HepG2 (cell line): ENCODE measurements around the gene CLASRP. TPM values are rescaled to one million over a fixed set of nuclear protein-coding genes. Genes with fewer than 3 reads are reported as not detected.
A peak's percentile ranks its signal among the peaks of the same experiment; 100 is the strongest.

Source experiments
- CHD4 ChIP-seq: fragments of 200-600 bp; sonication (generic); IDR thresholded peaks from 2 replicates; pipeline ENCODE4 v1.7.0; 2017; ENCODE audit warnings: mild to moderate bottlenecking, low read length, borderline replicate concordance
- ELF4 ChIP-seq: sonication (generic); formaldehyde crosslinking; IDR thresholded peaks from 2 replicates; pipeline ENCODE4 v1.5.0; 2020; ENCODE audit warnings: missing genetic modification reagents, mild to moderate bottlenecking, moderate library complexity, borderline replicate concordance
- HDAC6 ChIP-seq: fragments of 200-600 bp; sonication (generic); IDR thresholded peaks from 2 replicates; pipeline ENCODE4 v1.7.0; 2017; ENCODE audit warnings: mild to moderate bottlenecking, antibody characterized with exemption, low read length, low read depth
- JARID2 ChIP-seq: sonication (generic); formaldehyde crosslinking; IDR thresholded peaks from 2 replicates; pipeline ENCODE4 v1.8.1; 2023; ENCODE audit warnings: missing genetic modification reagents, inconsistent platforms; ENCODE audit not compliant: insufficient replicate concordance
- MIER2 ChIP-seq: IDR thresholded peaks from 2 replicates; pipeline ENCODE4 v1.6.1; 2016; ENCODE audit warnings: missing biosample characterization, missing genetic modification reagents
- NFE2L1 ChIP-seq: sonication (generic); formaldehyde crosslinking; IDR thresholded peaks from 2 replicates; pipeline ENCODE4 v1.4.0; 2020; ENCODE audit warnings: missing genetic modification reagents, mild to moderate bottlenecking, borderline replicate concordance
- NFYC ChIP-seq: IDR thresholded peaks from 2 replicates; pipeline ENCODE4 v1.6.1; 2016; ENCODE audit warnings: missing genetic modification reagents, missing compliant biosample characterization
- PCBP1 ChIP-seq: fragments of 200-400 bp; formaldehyde crosslinking; IDR thresholded peaks from 2 replicates; pipeline ENCODE4 v1.6.1; 2017; ENCODE audit warnings: mild to moderate bottlenecking, low read depth, low read length, borderline replicate concordance
- RAD21 ChIP-seq: fragments of 450-650 bp; formaldehyde crosslinking; IDR thresholded peaks from 2 replicates; pipeline ENCODE4 v1.5.0; 2020; ENCODE audit warnings: mild to moderate bottlenecking
- RORA ChIP-seq: sonication (generic); formaldehyde crosslinking; IDR thresholded peaks from 2 replicates; pipeline ENCODE4 v1.5.0; 2020; ENCODE audit warnings: mild to moderate bottlenecking, missing genetic modification reagents, moderate library complexity
- SMARCE1 ChIP-seq: fragments of 450-650 bp; IDR thresholded peaks from 2 replicates; pipeline ENCODE4 v1.6.1; 2017; ENCODE audit warnings: borderline replicate concordance
- ZBTB38 ChIP-seq: sonication (generic); formaldehyde crosslinking; IDR thresholded peaks from 2 replicates; pipeline ENCODE4 v1.5.1; 2020; ENCODE audit warnings: mild to moderate bottlenecking, missing genetic modification reagents
- ZBTB4 ChIP-seq: sonication (generic); formaldehyde crosslinking; IDR thresholded peaks from 2 replicates; pipeline ENCODE4 v1.4.0; 2020; ENCODE audit warnings: missing genetic modification reagents, mild to moderate bottlenecking, borderline replicate concordance
- ZFP36 ChIP-seq: fragments of 150-350 bp; IDR thresholded peaks from 2 replicates; pipeline ENCODE4 v1.6.1; 2018; ENCODE audit warnings: borderline replicate concordance, low read length, low read depth; ENCODE audit not compliant: partially characterized antibody
- ZNF44 ChIP-seq: sonication (generic); formaldehyde crosslinking; IDR thresholded peaks from 2 replicates; pipeline ENCODE4 v1.5.1; 2020; ENCODE audit warnings: mild to moderate bottlenecking, missing genetic modification reagents
- ZNF496 ChIP-seq: sonication (generic); formaldehyde crosslinking; IDR thresholded peaks from 2 replicates; pipeline ENCODE4 v1.8.1; 2023; ENCODE audit warnings: mild to moderate bottlenecking, moderate library complexity, missing genetic modification reagents; ENCODE audit not compliant: insufficient replicate concordance
- ZNF558 ChIP-seq: sonication (generic); formaldehyde crosslinking; IDR thresholded peaks from 2 replicates; pipeline ENCODE4 v1.9.0; 2022; ENCODE audit warnings: mild to moderate bottlenecking, missing genetic modification reagents, borderline replicate concordance
- ZNF577 ChIP-seq: sonication (generic); formaldehyde crosslinking; IDR thresholded peaks from 2 replicates; pipeline ENCODE4 v1.4.0; 2020; ENCODE audit warnings: mild to moderate bottlenecking, low read depth, missing genetic modification reagents, borderline replicate concordance
- polyA plus RNA-seq, 8 experiments: library from polyadenylated mRNA; depleted of rRNA in 3 of 8; stranded (reverse) in 7 of 8; unstranded in 1 of 8; fragments of >200 nt; fragmentation: Illumina TruSeq in 4 of 8; extraction: Trizol in 4 of 8; gene quantifications; 2 replicates each; pipeline versions ENCODE4 v1.2.1 to v1.2.3, GENCODE V29; 2011 to 2016; ENCODE audit warnings: low read depth in 4 of 8, missing spikeins in 1 of 8, mixed read lengths in 1 of 8; ENCODE audit not compliant: insufficient read depth in 1 of 8
- total RNA-seq, 5 experiments: library from RNA; depleted of rRNA; stranded (reverse); fragments of >200 nt; fragmentation: Illumina TruSeq; extraction: Trizol; gene quantifications; 2 replicates each; pipeline ENCODE4 v1.2.3, GENCODE V29; 2016; ENCODE audit warnings: low read depth in 1 of 5
- TF ChIP-seq, protein P1 (sequence below): sonication (generic); formaldehyde crosslinking; IDR thresholded peaks from 2 replicates; pipeline ENCODE4 v1.4.0; 2020; ENCODE audit warnings: mild to moderate bottlenecking, missing genetic modification reagents
- TF ChIP-seq, protein P2 (sequence below): sonication (generic); formaldehyde crosslinking; IDR thresholded peaks from 2 replicates; pipeline ENCODE4 v1.4.0; 2020; ENCODE audit warnings: missing genetic modification reagents; ENCODE audit errors: not compliant biosample characterization
- TF ChIP-seq, protein P3 (sequence below): sonication (generic); formaldehyde crosslinking; IDR thresholded peaks from 2 replicates; pipeline ENCODE4 v1.5.0; 2020; ENCODE audit warnings: missing genetic modification reagents

CLASRP gene
- total and polyA plus RNA-seq, 2 of the 13 experiments (the other 11 are each of a cell fraction or from before 2014, with no cell fraction given), result 32.0 to 51.4 TPM

GRCh38 chr19:45099467-45100191 lies 60.8 kb downstream of the CLASRP start (continued):
- TF ChIP-seq, protein P1, sequence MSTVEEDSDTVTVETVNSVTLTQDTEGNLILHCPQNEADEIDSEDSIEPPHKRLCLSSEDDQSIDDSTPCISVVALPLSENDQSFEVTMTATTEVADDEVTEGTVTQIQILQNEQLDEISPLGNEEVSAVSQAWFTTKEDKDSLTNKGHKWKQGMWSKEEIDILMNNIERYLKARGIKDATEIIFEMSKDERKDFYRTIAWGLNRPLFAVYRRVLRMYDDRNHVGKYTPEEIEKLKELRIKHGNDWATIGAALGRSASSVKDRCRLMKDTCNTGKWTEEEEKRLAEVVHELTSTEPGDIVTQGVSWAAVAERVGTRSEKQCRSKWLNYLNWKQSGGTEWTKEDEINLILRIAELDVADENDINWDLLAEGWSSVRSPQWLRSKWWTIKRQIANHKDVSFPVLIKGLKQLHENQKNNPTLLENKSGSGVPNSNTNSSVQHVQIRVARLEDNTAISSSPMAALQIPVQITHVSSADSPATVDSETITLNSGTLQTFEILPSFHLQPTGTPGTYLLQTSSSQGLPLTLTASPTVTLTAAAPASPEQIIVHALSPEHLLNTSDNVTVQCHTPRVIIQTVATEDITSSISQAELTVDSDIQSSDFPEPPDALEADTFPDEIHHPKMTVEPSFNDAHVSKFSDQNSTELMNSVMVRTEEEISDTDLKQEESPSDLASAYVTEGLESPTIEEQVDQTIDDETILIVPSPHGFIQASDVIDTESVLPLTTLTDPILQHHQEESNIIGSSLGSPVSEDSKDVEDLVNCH, result no peak
- TF ChIP-seq JARID2 (CRISPR knock-in tag) (no peak), NFE2L1 (CRISPR knock-in tag) (no peak), SMARCE1 (no peak), ZBTB4 (CRISPR knock-in tag) (no peak), NFYC (CRISPR knock-in tag) (no peak), ZNF558 (CRISPR knock-in tag) (no peak), RAD21 (CRISPR knock-in tag) (no peak), ZBTB38 (peak; percentile 39; the same call in 1 of the 2 replicates), ZNF44 (CRISPR knock-in tag) (no peak), CHD4 (no peak), ELF4 (CRISPR knock-in tag) (no peak), ZNF577 (CRISPR knock-in tag) (no peak), RORA (no peak), MIER2 (CRISPR knock-in tag) (no peak), ZNF496 (CRISPR knock-in tag) (no peak), PCBP1 (no peak), ZFP36 (no peak), HDAC6 (no peak)
- TF ChIP-seq, protein P2, sequence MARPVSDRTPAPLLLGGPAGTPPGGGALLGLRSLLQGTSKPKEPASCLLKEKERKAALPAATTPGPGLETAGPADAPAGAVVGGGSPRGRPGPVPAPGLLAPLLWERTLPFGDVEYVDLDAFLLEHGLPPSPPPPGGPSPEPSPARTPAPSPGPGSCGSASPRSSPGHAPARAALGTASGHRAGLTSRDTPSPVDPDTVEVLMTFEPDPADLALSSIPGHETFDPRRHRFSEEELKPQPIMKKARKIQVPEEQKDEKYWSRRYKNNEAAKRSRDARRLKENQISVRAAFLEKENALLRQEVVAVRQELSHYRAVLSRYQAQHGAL (CRISPR knock-in tag), result no peak
- TF ChIP-seq, protein P3, sequence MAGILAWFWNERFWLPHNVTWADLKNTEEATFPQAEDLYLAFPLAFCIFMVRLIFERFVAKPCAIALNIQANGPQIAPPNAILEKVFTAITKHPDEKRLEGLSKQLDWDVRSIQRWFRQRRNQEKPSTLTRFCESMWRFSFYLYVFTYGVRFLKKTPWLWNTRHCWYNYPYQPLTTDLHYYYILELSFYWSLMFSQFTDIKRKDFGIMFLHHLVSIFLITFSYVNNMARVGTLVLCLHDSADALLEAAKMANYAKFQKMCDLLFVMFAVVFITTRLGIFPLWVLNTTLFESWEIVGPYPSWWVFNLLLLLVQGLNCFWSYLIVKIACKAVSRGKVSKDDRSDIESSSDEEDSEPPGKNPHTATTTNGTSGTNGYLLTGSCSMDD (CRISPR knock-in tag), result no peak
